H1 (cell line): ENCODE measurements around the gene CYGB. TPM values are rescaled to one million over a fixed set of nuclear protein-coding genes. Genes with fewer than 3 reads are reported as not detected.

Experiments
- CTCF ChIA-PET: fragments of 300-600 bp; sonication (Branson Sonifier 250); formaldehyde crosslinking; loops from one replicate; lab custom pipeline; 2021; ENCODE audit not compliant: partially characterized antibody; lab: Charles Lee
- POLR2A ChIA-PET: fragments of 300-600 bp; sonication (Branson Sonifier 250); formaldehyde crosslinking; loops from one replicate; lab custom pipeline; 2021; ENCODE audit warnings: inconsistent platforms; ENCODE audit not compliant: partially characterized antibody; lab: Charles Lee
- DNase-seq, 2 experiments: peaks; one replicate each; pipeline versions ENCODE4 v3.0.0 to v3.0.0-alpha.2; 2010 to 2022; ENCODE audit warnings: low spot score in 2 of 2, low read depth in 1 of 2, mixed read lengths in 1 of 2
- FAIRE-seq: peaks from 2 replicates; lab custom pipeline; 2011; peaks lifted over from hg19 to GRCh38; lab: Jason Lieb, UNC
- H2AFZ ChIP-seq: 2 replicates; pipeline ENCODE4 v1.8.1; 2012; ENCODE audit warnings: low read length, inconsistent platforms
- H2AK5ac ChIP-seq: 2 replicates; pipeline ENCODE4 v1.6.1; 2013; ENCODE audit warnings: low read depth, low read length
- H2BK120ac ChIP-seq: replicated peaks from 2 replicates; pipeline ENCODE3; 2013; ENCODE audit warnings: low read depth, low read length, inconsistent platforms
- H2BK12ac ChIP-seq: 2 replicates; pipeline ENCODE4 v1.6.1; 2013; ENCODE audit warnings: low read depth, low read length
- H2BK15ac ChIP-seq: 2 replicates; pipeline ENCODE4 v1.6.1; 2013; ENCODE audit warnings: low read length
- H2BK20ac ChIP-seq: 2 replicates; pipeline ENCODE4 v1.6.1; 2013; ENCODE audit warnings: low read length
- H2BK5ac ChIP-seq: 2 replicates; pipeline ENCODE4 v1.6.1; 2013; ENCODE audit warnings: low read depth, low read length
- H3K14ac ChIP-seq: 2 replicates; pipeline ENCODE4 v1.6.1; 2013; ENCODE audit warnings: inconsistent platforms; ENCODE audit not compliant: insufficient read length
- H3K18ac ChIP-seq: 2 replicates; pipeline ENCODE4 v1.6.1; 2013; ENCODE audit warnings: low read length; ENCODE audit errors: extremely low read depth
- H3K23ac ChIP-seq: 2 replicates; pipeline ENCODE4 v1.6.1; 2013; ENCODE audit warnings: inconsistent platforms; ENCODE audit not compliant: insufficient read length
- H3K23me2 ChIP-seq: 2 replicates; pipeline ENCODE4 v1.6.1; 2013; ENCODE audit warnings: low read depth, low read length
- H3K27ac ChIP-seq: 2 replicates; pipeline ENCODE4 v1.6.1; 2011; ENCODE audit warnings: low read depth, low read length, inconsistent platforms
- H3K27me3 ChIP-seq, 4 experiments: replicated peaks in 1 of 4; 1 replicate in 1 of 4; 2 replicates in 3 of 4; pipeline versions ENCODE4 v1.6.1 to v1.8.1; 2011 to 2013; ENCODE audit warnings: low read length in 3 of 4, mild to moderate bottlenecking in 3 of 4, inconsistent platforms in 2 of 4, mixed read lengths in 2 of 4, moderate library complexity in 1 of 4; ENCODE audit not compliant: control insufficient read depth in 3 of 4, insufficient read depth in 3 of 4; ENCODE audit errors: extremely low read depth in 1 of 4
- H3K36me3 ChIP-seq, 4 experiments: 2 replicates each; pipeline versions ENCODE4 v1.6.1 to v1.8.1; 2011 to 2013; ENCODE audit warnings: mild to moderate bottlenecking in 4 of 4, low read length in 3 of 4, moderate library complexity in 2 of 4, control low read depth in 1 of 4, inconsistent platforms in 1 of 4; ENCODE audit not compliant: insufficient read depth in 4 of 4, control insufficient read depth in 2 of 4
- H3K4ac ChIP-seq: replicated peaks from 2 replicates; pipeline ENCODE3; 2013; ENCODE audit warnings: low read length, low read depth, mixed read lengths, inconsistent platforms; ENCODE audit not compliant: insufficient read length
- H3K4me1 ChIP-seq, 4 experiments: replicated peaks in 1 of 4; 1 replicate in 1 of 4; 2 replicates in 3 of 4; pipeline versions ENCODE4 v1.6.1 to v1.8.1; 2011 to 2013; ENCODE audit warnings: low read length in 3 of 4, inconsistent platforms in 2 of 4, mixed read lengths in 1 of 4; ENCODE audit not compliant: insufficient read depth in 4 of 4, control insufficient read depth in 3 of 4
- H3K4me2 ChIP-seq, 2 experiments: 2 replicates each; pipeline versions ENCODE4 v1.6.1 to v1.8.1; 2011 to 2013; ENCODE audit warnings: low read depth in 2 of 2, low read length in 2 of 2, control low read depth in 1 of 2, inconsistent platforms in 1 of 2, mild to moderate bottlenecking in 1 of 2; ENCODE audit not compliant: insufficient read depth in 1 of 2
- H3K4me3 ChIP-seq, 4 experiments: fragments of 200-600, 300-600 bp in 1 of 4; sonication (generic), shearing (Covaris generic), sonication (Bioruptor Twin) in 1 of 4; 2 replicates each; pipeline versions ENCODE4 v1.5.1 to v1.8.1; 2011 to 2016; ENCODE audit warnings: low read length in 4 of 4, low read depth in 3 of 4, control low read depth in 2 of 4, inconsistent platforms in 2 of 4, mild to moderate bottlenecking in 2 of 4, mixed read lengths in 1 of 4, moderate library complexity in 1 of 4; ENCODE audit not compliant: insufficient read depth in 2 of 4; ENCODE audit errors: extremely low read depth in 1 of 4
- H3K56ac ChIP-seq: replicated peaks from 2 replicates; pipeline ENCODE3; 2013; ENCODE audit warnings: low read depth, mild to moderate bottlenecking, mixed read lengths, low read length, inconsistent platforms; ENCODE audit not compliant: insufficient read length
- H3K79me1 ChIP-seq: 2 replicates; pipeline ENCODE4 v1.6.1; 2013; ENCODE audit warnings: low read depth, low read length, control low read depth
- H3K79me2 ChIP-seq, 2 experiments: 2 replicates each; pipeline versions ENCODE4 v1.6.1 to v1.8.1; 2012 to 2013; ENCODE audit warnings: low read length in 2 of 2, mild to moderate bottlenecking in 2 of 2, inconsistent platforms in 1 of 2; ENCODE audit not compliant: insufficient read depth in 2 of 2, control insufficient read depth in 1 of 2
- H3K9ac ChIP-seq, 4 experiments: replicated peaks in 1 of 4; 1 replicate in 1 of 4; 2 replicates in 3 of 4; pipeline versions ENCODE4 v1.6.1 to v1.8.1; 2011 to 2013; ENCODE audit warnings: low read depth in 3 of 4, low read length in 3 of 4, control low read depth in 2 of 4, mild to moderate bottlenecking in 2 of 4, moderate library complexity in 2 of 4, inconsistent platforms in 1 of 4; ENCODE audit errors: extremely low read depth in 1 of 4
- H3K9me3 ChIP-seq, 2 experiments: 2 replicates each; pipeline versions ENCODE4 v1.6.1 to v1.8.1; 2012 to 2013; ENCODE audit warnings: mild to moderate bottlenecking in 2 of 2, moderate library complexity in 2 of 2, control low read depth in 1 of 2, inconsistent platforms in 1 of 2, low read depth in 1 of 2, low read length in 1 of 2, mixed read lengths in 1 of 2; ENCODE audit not compliant: insufficient read depth in 2 of 2
- H4K20me1 ChIP-seq, 2 experiments: replicated peaks in 1 of 2; 2 replicates each; pipeline versions ENCODE3 to v1.8.1; 2011 to 2013; ENCODE audit warnings: inconsistent platforms in 2 of 2, low read length in 2 of 2, mild to moderate bottlenecking in 1 of 2; ENCODE audit not compliant: insufficient read depth in 2 of 2, control insufficient read depth in 1 of 2
- H4K5ac ChIP-seq: 2 replicates; pipeline ENCODE4 v1.6.1; 2013; ENCODE audit warnings: low read length, low read depth, mixed read lengths, inconsistent platforms; ENCODE audit not compliant: insufficient read length
- H4K8ac ChIP-seq: 2 replicates; pipeline ENCODE4 v1.8.0; 2013; ENCODE audit warnings: mild to moderate bottlenecking, moderate library complexity, low read length, inconsistent platforms; ENCODE audit not compliant: insufficient read depth; ENCODE audit errors: extremely low read depth
- H4K91ac ChIP-seq: replicated peaks from 2 replicates; pipeline ENCODE3; 2013; ENCODE audit warnings: low read length, mixed read lengths, inconsistent platforms; ENCODE audit not compliant: insufficient read length
- POLR2A ChIP-seq, 2 experiments: IDR thresholded peaks; 1 replicate in 1 of 2; 2 replicates in 1 of 2; pipeline ENCODE4 v1.6.1; 2011; ENCODE audit warnings: low read depth in 2 of 2, low read length in 2 of 2, mild to moderate bottlenecking in 2 of 2; ENCODE audit errors: control extremely low read depth in 1 of 2
- TBP ChIP-seq: IDR thresholded peaks from 2 replicates; pipeline ENCODE4 v1.6.1; 2011; ENCODE audit warnings: low read depth, low read length, improper control_type of control experiment
- WGBS, 2 experiments: shearing (Covaris generic) in 1 of 2; methylation state at CpG; one replicate each; pipeline versions ENCODE4 v1.1.6 to v1.1.7; 2013 to 2015; ENCODE audit warnings: low lambda C conversion rate in 2 of 2, mixed read lengths in 2 of 2, inconsistent platforms in 1 of 2, low coverage in 1 of 2, missing lambda C conversion rate in 1 of 2; ENCODE audit not compliant: insufficient replicate concordance in 2 of 2, insufficient coverage in 1 of 2, insufficient read length in 1 of 2; ENCODE audit errors: extremely low coverage in 1 of 2, missing lambda C conversion rate in 1 of 2; 5-methylcytosine and 5-hydroxymethylcytosine counted together
- polyA plus RNA-seq, 7 experiments: library from polyadenylated mRNA; depleted of rRNA in 3 of 7; stranded (reverse) in 5 of 7; unstranded in 2 of 7; fragments of >200 nt in 5 of 7; fragments of 200-250 nt in 2 of 7; gene quantifications; 1 replicate in 5 of 7; 2 replicates in 1 of 7; 4 replicates in 1 of 7; pipeline versions ENCODE4 v1.2.1 to v1.2.3, GENCODE V29; 2011 to 2013; ENCODE audit warnings: missing spikeins in 2 of 7, mixed read lengths in 2 of 7
- total RNA-seq: library from RNA; stranded (reverse); fragmentation: NEBNext Ultra II Directional; extraction: Animal tissue kit (Norgen Biotek cat#: 25700); gene quantifications from 2 replicates; pipeline ENCODE4 v1.2.1, GENCODE V29; 2021
- TF ChIP-seq, protein P1 (sequence below): IDR thresholded peaks from 2 replicates; pipeline ENCODE4 v1.6.1; 2012; ENCODE audit warnings: inconsistent platforms

Gene CYGB
- total and polyA plus RNA-seq, 2 of the 8 experiments (the other 6 are each of a cell fraction or from before 2014, with no cell fraction given) = 2.7 to 3.7 TPM

DNA sequence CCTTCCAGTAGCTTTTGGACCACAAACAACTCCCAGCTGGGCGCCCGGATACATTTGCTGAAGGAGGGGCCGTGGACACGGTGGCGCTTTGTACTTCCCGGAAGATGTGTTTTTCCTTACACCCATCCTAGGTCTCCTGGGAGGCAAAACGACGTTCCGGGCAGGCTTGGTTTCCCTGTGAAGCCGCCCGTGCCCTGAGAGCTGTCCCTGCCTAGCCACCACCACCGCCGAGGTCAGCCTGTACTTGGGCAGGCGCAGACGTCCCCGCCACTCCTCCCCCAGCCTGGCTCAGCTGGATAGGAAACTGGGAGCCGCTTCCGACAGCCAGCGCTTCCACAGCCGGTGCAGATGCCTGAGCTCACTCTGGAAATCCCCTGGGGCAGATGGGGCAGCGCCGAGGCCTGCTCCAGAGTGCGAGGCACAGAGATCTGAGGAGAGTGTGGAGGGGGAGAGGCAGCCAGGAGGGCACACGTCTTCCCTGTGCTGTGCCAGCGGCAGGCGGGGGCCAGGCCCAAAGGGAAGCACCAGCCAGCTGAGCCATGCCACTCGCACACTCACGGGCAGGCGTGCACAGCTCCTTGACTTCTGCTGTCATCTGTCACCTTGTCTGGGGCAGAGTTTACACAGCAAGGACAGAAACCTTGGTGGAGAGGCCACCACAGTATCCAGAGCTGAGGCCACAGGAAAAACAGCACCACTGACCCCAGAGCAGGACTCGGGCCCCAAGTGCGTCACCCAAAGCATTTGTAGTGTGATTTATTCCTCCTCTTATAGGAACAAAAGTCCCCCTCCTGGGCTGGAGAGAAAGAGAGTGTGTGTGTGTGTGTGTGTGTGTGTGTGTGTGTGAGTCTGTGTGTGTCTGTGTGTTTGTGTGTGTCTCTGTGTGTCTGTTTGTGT lies 39.3 kb downstream of the CYGB start:
- H2AFZ ChIP-seq = no peak overlapping the region
- H2BK5ac ChIP-seq = 0 out of 2 replicates have a peak overlapping the region, but pooled peaks have one; percentile 8
- H3K14ac ChIP-seq = no peak overlapping the region
- peaks cover 0 to 6% of the 10 kb centered on the region in 2 experiments; a peak in 2 of 4 replicates for H3K79me2 ChIP-seq
- no peak overlapping the region for H3K4ac ChIP-seq
- peak overlapping the region; percentile 46; the same call in 1 of the 2 replicates for H2BK15ac ChIP-seq
- H3K27ac ChIP-seq = no peak overlapping the region
- H2BK12ac ChIP-seq = peak overlapping the region; percentile 53; the same call in 1 of the 2 replicates
- H3K4me1 ChIP-seq = peaks cover 11 to 44% (median 37%) of the 10 kb centered on the region in 4 experiments
- no peak for FAIRE-seq
- H2BK20ac ChIP-seq = no peak overlapping the region
- H3K79me1 ChIP-seq = peaks cover 12% of the 10 kb centered on the region
- no peaks in the 10 kb centered on the region for H3K36me3 ChIP-seq
- H3K9ac ChIP-seq = no peak overlapping the region; a peak in 1 of 7 replicates
- no peak overlapping the region for H2AK5ac ChIP-seq
- no peak overlapping the region for H3K56ac ChIP-seq
- ChIA-PET CTCF (interaction anchor here (0.5 to 20.2 kb wide), 11 partner anchors 9 to 127 kb away, joined by 3 to 446 read pairs (median 3); partner anchors contain the start of gene AANAT), POLR2A (interaction anchor here (1.1 to 3.0 kb wide), 3 partner anchors 10 to 68 kb away, joined by 3 to 8 read pairs (median 3); partner anchors contain the start of gene PRCD)
- H3K4me2 ChIP-seq = peak overlapping the region; percentile 7 to 81; a peak in 2 of 4 replicates
- peaks cover 7% of the 10 kb centered on the region; the same call in 1 of the 2 replicates for H3K23me2 ChIP-seq
- no peak overlapping the region for H4K5ac ChIP-seq
- H4K8ac ChIP-seq = peak overlapping the region; percentile 65; the same call in 1 of the 2 replicates
- H2BK120ac ChIP-seq = no peak overlapping the region
- no peak overlapping the region for H4K91ac ChIP-seq
- H3K4me3 ChIP-seq = no peak overlapping the region
- H3K23ac ChIP-seq = no peak overlapping the region
- 60% methylated on average over 31 of the region's 31 CpGs; no CpG with 5 or more reads in 1 of the 2 experiments for WGBS, 2 experiments
- DNase-seq = peak in 1 of 2 experiments; percentile 59
- no peaks in the 10 kb centered on the region for H3K9me3 ChIP-seq
- H3K27me3 ChIP-seq = no peaks in the 10 kb centered on the region
- peak; percentile 39; the same call in 1 of the 2 replicates for TF ChIP-seq TBP
- TF ChIP-seq, protein P1, sequence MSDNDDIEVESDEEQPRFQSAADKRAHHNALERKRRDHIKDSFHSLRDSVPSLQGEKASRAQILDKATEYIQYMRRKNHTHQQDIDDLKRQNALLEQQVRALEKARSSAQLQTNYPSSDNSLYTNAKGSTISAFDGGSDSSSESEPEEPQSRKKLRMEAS = 0 out of 2 replicates have a peak, but pooled peaks have one; percentile 19
- TF ChIP-seq POLR2A (IDR thresholded peaks at IDR 0.05; ENCODE audit: control extremely low read depth in 1 of 2, low read depth in 2 of 2, low read length in 2 of 2) = no peak
- peaks cover 4 to 25% of the 10 kb centered on the region in 2 experiments for H4K20me1 ChIP-seq
- no peak overlapping the region for H3K18ac ChIP-seq
